Endodermal cell (in vitro differentiated cells): ENCODE data around the gene EHD4. TPM values are rescaled to one million over a fixed set of nuclear protein-coding genes. Genes with fewer than 3 reads are reported as not detected.

Experiments
- DNase-seq: peaks from one replicate; pipeline ENCODE4 v3.0.0-alpha.2; 2017
- H3K27ac ChIP-seq: 2 replicates; pipeline ENCODE4 v1.5.1; 2013; ENCODE audit warnings: mild to moderate bottlenecking, low read depth, low read length, moderate library complexity
- H3K27me3 ChIP-seq: 2 replicates; pipeline ENCODE4 v1.6.1; 2013; ENCODE audit warnings: mild to moderate bottlenecking, low read length, moderate library complexity; ENCODE audit not compliant: insufficient read depth, control insufficient read depth, poor library complexity, severe bottlenecking
- H3K36me3 ChIP-seq: 2 replicates; pipeline ENCODE4 v1.7.0; 2013; ENCODE audit warnings: mild to moderate bottlenecking, low read length, moderate library complexity; ENCODE audit not compliant: control insufficient read depth, insufficient read depth
- H3K4me1 ChIP-seq: one replicate; pipeline ENCODE4 v1.7.0; 2013; ENCODE audit warnings: low read length; ENCODE audit not compliant: control insufficient read depth, insufficient read depth
- H3K4me3 ChIP-seq: 2 replicates; pipeline ENCODE4 v1.5.1; 2013; ENCODE audit warnings: mild to moderate bottlenecking, low read length, moderate library complexity
- H3K9ac ChIP-seq: 2 replicates; pipeline ENCODE4 v1.6.1; 2013; ENCODE audit warnings: mild to moderate bottlenecking, low read length, moderate library complexity; ENCODE audit not compliant: poor library complexity, severe bottlenecking; ENCODE audit errors: extremely low read depth
- H3K9me3 ChIP-seq: 2 replicates; pipeline ENCODE4 v1.6.1; 2013; ENCODE audit warnings: mild to moderate bottlenecking, low read length, moderate library complexity; ENCODE audit not compliant: control insufficient read depth
- H3K27ac Mint-ChIP-seq: 2 replicates; pipeline ENCODE4 v1.8.0; 2020; ENCODE audit warnings: mixed read lengths
- H3K27me3 Mint-ChIP-seq: 2 replicates; pipeline ENCODE4 v1.8.0; 2021; ENCODE audit warnings: mild to moderate bottlenecking, mixed read lengths; ENCODE audit not compliant: insufficient read depth
- H3K36me3 Mint-ChIP-seq: 2 replicates; pipeline ENCODE4 v1.8.0; 2020; ENCODE audit warnings: low read depth, mixed read lengths
- H3K4me1 Mint-ChIP-seq: 2 replicates; pipeline ENCODE4 v1.8.0; 2020; ENCODE audit warnings: mixed read lengths
- H3K4me3 Mint-ChIP-seq: 2 replicates; pipeline ENCODE4 v1.8.0; 2020; ENCODE audit warnings: mild to moderate bottlenecking, moderate library complexity, mixed read lengths
- H3K9me3 Mint-ChIP-seq: 2 replicates; pipeline ENCODE4 v1.8.0; 2020; ENCODE audit warnings: mild to moderate bottlenecking, mixed read lengths
- WGBS, 2 experiments: methylation state at CpG; one replicate each; pipeline versions ENCODE4 v1.1.5 to v1.1.7; 2013; ENCODE audit warnings: missing lambda C conversion rate in 2 of 2, mixed read lengths in 1 of 2; ENCODE audit not compliant: insufficient coverage in 1 of 2, insufficient read length in 1 of 2; 5-methylcytosine and 5-hydroxymethylcytosine counted together
- total RNA-seq, 2 donors: library from RNA; stranded (reverse); fragmentation: NEBNext Ultra II Directional in 1 of 2; extraction: Animal tissue kit (Norgen Biotek cat#: 25700) in 1 of 2; gene quantifications; 2 replicates in 1 of 2; 3 replicates in 1 of 2; pipeline ENCODE4 v1.2.1, GENCODE V29; 2021
- TF ChIP-seq, protein P1 (sequence below): fragments of 200-600 bp; sonication (generic); conservative IDR thresholded peaks from 2 replicates; pipeline ENCODE4 v1.5.0; 2021; ENCODE audit warnings: antibody characterized with exemption, mild to moderate bottlenecking

Gene EHD4
- total RNA-seq, 2 donors from 2014 or later: 16.9 to 17.3 TPM

DNA sequence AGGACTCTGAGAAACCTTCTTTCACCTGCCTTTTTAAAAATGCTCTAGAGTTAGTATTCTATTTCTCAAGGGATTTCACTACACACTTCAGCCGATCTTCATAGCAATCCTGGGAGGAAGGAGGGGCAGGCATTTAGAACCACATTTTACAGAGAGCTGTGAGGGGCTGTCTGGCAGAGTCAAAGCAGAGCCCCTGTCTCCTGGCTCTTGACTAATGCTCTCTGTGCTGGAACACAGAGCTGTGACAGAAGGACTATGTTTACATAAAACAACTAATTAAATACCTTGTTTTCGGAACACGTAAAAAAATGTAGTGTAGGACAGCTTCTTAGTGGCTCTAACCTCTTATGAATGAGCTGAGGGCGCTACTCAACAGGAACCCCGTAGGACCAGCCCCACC lies 70.9 kb downstream of the EHD4 start:
- TF ChIP-seq, protein P1, sequence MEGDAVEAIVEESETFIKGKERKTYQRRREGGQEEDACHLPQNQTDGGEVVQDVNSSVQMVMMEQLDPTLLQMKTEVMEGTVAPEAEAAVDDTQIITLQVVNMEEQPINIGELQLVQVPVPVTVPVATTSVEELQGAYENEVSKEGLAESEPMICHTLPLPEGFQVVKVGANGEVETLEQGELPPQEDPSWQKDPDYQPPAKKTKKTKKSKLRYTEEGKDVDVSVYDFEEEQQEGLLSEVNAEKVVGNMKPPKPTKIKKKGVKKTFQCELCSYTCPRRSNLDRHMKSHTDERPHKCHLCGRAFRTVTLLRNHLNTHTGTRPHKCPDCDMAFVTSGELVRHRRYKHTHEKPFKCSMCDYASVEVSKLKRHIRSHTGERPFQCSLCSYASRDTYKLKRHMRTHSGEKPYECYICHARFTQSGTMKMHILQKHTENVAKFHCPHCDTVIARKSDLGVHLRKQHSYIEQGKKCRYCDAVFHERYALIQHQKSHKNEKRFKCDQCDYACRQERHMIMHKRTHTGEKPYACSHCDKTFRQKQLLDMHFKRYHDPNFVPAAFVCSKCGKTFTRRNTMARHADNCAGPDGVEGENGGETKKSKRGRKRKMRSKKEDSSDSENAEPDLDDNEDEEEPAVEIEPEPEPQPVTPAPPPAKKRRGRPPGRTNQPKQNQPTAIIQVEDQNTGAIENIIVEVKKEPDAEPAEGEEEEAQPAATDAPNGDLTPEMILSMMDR: no peak
- Histone ChIP-seq H3K4me3 (no peak overlapping the region), H3K9ac (no peak overlapping the region), H3K27me3 (no peaks in the 10 kb centered on the region), H3K9me3 (peaks cover 5% of the 10 kb centered on the region), H3K36me3 (peaks cover 23% of the 10 kb centered on the region), H3K27ac (no peak overlapping the region), H3K4me1 (no peaks in the 10 kb centered on the region)
- Mint-ChIP-seq H3K27ac (peak overlapping the region; percentile 3), H3K27me3 (no peaks in the 10 kb centered on the region), H3K9me3 (no peaks in the 10 kb centered on the region), H3K4me1 (peaks cover 2% of the 10 kb centered on the region), H3K36me3 (peaks cover 37% of the 10 kb centered on the region), H3K4me3 (no peak overlapping the region)
- WGBS, 2 experiments: 95 to 100% methylated on average over 4 to 5 of the region's 5 CpGs
- no peak for DNase-seq

- DNase-seq: no peak
- Histone ChIP-seq H3K27me3 (no peaks in the 10 kb centered on the region), H3K9me3 (no peaks in the 10 kb centered on the region), H3K4me3 (no peak overlapping the region), H3K9ac (no peak overlapping the region), H3K27ac (no peak overlapping the region), H3K4me1 (no peaks in the 10 kb centered on the region), H3K36me3 (peaks cover 18% of the 10 kb centered on the region)
- Mint-ChIP-seq H3K27ac (peak overlapping the region; percentile 3), H3K4me3 (no peak overlapping the region), H3K36me3 (peaks cover 34% of the 10 kb centered on the region), H3K27me3 (no peaks in the 10 kb centered on the region), H3K9me3 (no peaks in the 10 kb centered on the region), H3K4me1 (peaks cover 2% of the 10 kb centered on the region)
- TF ChIP-seq, protein P1: no peak
- 94 to 96% methylated on average over 28 to 36 of the region's 36 CpGs for WGBS, 2 experiments
Observed at GRCh38 chr15:41900526-41901380, 71.6 kb downstream of the EHD4 start.

DNA sequence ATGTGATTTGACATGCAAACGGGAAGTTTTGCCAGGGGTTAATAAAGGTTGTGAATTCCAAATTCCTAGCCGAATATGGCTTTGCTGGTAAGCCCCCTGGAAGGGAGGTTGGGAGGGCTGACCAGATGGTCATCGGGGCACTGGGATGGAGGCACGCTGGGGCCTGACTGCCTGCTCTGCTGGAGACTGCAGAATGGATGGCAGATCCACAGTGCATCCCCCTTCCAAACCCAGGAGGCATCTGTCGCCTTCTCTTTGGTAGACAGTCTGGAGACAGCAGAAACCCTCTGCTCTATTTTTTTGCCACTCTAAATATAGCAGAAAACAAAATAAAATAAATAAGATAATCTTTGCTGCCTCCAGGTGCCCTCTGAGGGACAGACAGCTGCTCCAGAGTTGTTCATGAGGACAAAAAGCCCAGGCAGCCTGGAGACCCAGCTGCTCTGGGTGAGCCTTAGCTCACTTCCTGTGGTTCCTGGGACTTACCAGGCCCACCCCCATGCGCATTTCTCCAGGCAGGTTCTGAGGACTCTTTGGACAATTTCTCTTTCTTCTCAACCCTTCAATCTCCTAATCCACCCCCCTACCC lies 72.4 kb downstream of the EHD4 start:
- Histone ChIP-seq H3K9ac (no peak overlapping the region), H3K27me3 (no peaks in the 10 kb centered on the region), H3K4me1 (no peaks in the 10 kb centered on the region), H3K27ac (no peak overlapping the region), H3K36me3 (peaks cover 18% of the 10 kb centered on the region), H3K9me3 (no peaks in the 10 kb centered on the region), H3K4me3 (no peak overlapping the region)
- Mint-ChIP-seq H3K4me3 (no peak overlapping the region), H3K36me3 (peaks cover 34% of the 10 kb centered on the region), H3K27ac (no peak overlapping the region), H3K9me3 (no peaks in the 10 kb centered on the region), H3K27me3 (no peaks in the 10 kb centered on the region), H3K4me1 (peaks cover 6% of the 10 kb centered on the region)
- WGBS, 2 experiments: 86 to 90% methylated on average over 2 to 6 of the region's 6 CpGs
- no peak for DNase-seq
- TF ChIP-seq, protein P1: no peak
